Activated gamma-delta T cell treated with Interleukin-2 at 50 U/mL for 16 hours (primary cell): ENCODE measurements around the gene ATP4A.
"Not testable (repeated sequence)": the region's sequence is repeated elsewhere in the genome, so short reads cannot be mapped to it uniquely, and the experiment has no call there.

Source experiments
- DNase-seq: peaks from one replicate; pipeline ENCODE4 v3.0.0-alpha.2; 2020

The ATP4A gene

GRCh38 chr19:35563207-35563829, at the start of gene ATP4A:
ATP4A (minus strand) TSS chr19:35563658; CDS start chr19:35563629, 29 bp downstream.
- DNase-seq = no peak

- peak; percentile 93 for DNase-seq
Observed at GRCh38 chr19:35612559-35613321, 49.3 kb upstream of the ATP4A start, which contains the start of gene HAUS5. HAUS5 (plus strand) TSS chr19:35612735; CDS start chr19:35612795, 60 bp downstream.

- no peak for DNase-seq
Observed at GRCh38 chr19:35612224-35612558, 48.7 kb upstream of the ATP4A start.

GRCh38 chr19:35609851-35610353, 46.4 kb upstream of the ATP4A start:
- DNase-seq = no peak

- no peak for DNase-seq
Observed at GRCh38 chr19:35608251-35608650, 44.8 kb upstream of the ATP4A start.

GRCh38 chr19:35607661-35608060, 44.2 kb upstream of the ATP4A start:
- DNase-seq = no peak

- not testable (repeated sequence) for DNase-seq
Observed at GRCh38 chr19:35607170-35607569, 43.7 kb upstream of the ATP4A start.

- DNase-seq = not testable (repeated sequence)
Observed at GRCh38 chr19:35604436-35604835, 41.0 kb upstream of the ATP4A start.

- DNase-seq = no peak
Observed at GRCh38 chr19:35601971-35602370, 38.5 kb upstream of the ATP4A start.

GRCh38 chr19:35596366-35596999, 33.0 kb upstream of the ATP4A start:
- DNase-seq = no peak

GRCh38 chr19:35595928-35596327, 32.5 kb upstream of the ATP4A start:
- DNase-seq = no peak

- not testable (repeated sequence) for DNase-seq
Observed at GRCh38 chr19:35595026-35595425, 31.6 kb upstream of the ATP4A start.

- no peak for DNase-seq
Observed at GRCh38 chr19:35592226-35592625, 28.8 kb upstream of the ATP4A start.

GRCh38 chr19:35590875-35591274, 27.4 kb upstream of the ATP4A start:
- no peak for DNase-seq

GRCh38 chr19:35587321-35587720, 23.9 kb upstream of the ATP4A start:
- no peak for DNase-seq

GRCh38 chr19:35585848-35586247, 22.4 kb upstream of the ATP4A start, which contains the start of gene PMIS2:
PMIS2 (plus strand) TSS chr19:35586173; CDS start chr19:35586260, 87 bp downstream.
- no peak for DNase-seq

GRCh38 chr19:35582760-35583159, 19.3 kb upstream of the ATP4A start:
- DNase-seq = no peak

GRCh38 chr19:35578707-35579106, 15.2 kb upstream of the ATP4A start:
- no peak for DNase-seq

GRCh38 chr19:35577918-35578317, 14.5 kb upstream of the ATP4A start:
- no peak for DNase-seq

- DNase-seq = no peak
Observed at GRCh38 chr19:35571406-35571965, 8.0 kb upstream of the ATP4A start.

GRCh38 chr19:35569281-35569781, 5.9 kb upstream of the ATP4A start:
- DNase-seq = no peak

GRCh38 chr19:35566738-35567137, 3.3 kb upstream of the ATP4A start:
- DNase-seq = no peak
